NCI-H1436 treated with DMSO at 0.1 percent for 48 hours (cell line): ENCODE results near the gene GLI1.
"Not testable (repeated sequence)": the region's sequence is repeated elsewhere in the genome, so short reads cannot be mapped to it uniquely, and the experiment has no call there.

ENCODE experiments used
- DNase-seq: peaks from one replicate; lab custom pipeline; 2025; lab: John Stamatoyannopoulos, UW

The GLI1 gene

GRCh38 chr12:57498132-57498502 is 38.5 kb downstream of the GLI1 start:
- DNase-seq = no peak

GRCh38 chr12:57498571-57498970 is 39.0 kb downstream of the GLI1 start:
- DNase-seq = no peak

DNA sequence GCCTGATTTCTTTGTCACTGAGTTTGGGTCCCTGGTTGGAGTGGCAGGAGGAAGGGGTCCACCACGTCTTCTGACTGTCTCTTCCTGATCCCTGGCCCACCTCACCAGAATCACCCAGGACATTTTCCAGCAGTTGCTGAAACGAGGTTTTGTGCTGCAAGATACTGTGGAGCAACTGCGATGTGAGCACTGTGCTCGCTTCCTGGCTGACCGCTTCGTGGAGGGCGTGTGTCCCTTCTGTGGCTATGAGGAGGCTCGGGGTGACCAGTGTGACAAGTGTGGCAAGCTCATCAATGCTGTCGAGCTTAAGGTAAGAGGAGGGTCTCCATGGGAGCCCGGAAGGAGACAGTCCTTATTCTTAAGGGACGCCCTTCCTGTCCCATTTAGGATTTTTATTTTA is 40.6 kb downstream of the GLI1 start:
- DNase-seq = no peak

DNA sequence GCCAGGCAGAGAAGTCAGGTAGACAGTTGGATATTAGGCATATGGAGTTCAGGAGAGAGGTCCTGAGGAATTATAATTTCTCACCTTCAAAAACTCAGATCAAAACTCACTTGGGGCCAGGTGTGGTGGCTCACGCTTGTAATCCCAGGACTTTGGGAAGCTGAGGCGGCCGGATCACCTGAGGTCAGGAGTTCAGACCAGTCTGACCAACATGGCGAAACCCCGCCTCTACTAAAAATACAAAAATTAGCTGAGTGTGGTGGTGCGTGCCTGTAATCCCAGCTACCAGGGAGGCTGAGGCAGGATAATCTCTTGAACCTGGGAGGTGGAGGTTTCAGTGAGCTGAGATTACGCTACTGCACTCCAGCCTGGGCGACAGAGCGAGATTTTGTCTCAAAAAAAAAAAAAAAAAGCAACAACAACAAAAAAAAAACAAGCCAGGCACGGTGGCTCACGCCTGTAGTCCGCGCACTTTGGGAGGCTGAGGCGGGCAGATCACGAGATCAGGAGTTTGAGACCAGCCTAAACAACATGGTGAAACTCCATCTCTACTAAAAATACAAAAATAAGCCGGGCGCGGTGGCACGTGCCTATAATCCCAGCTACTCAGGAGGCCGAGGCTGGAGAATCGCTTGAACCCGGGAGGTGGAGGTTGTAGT is 42.9 kb downstream of the GLI1 start:
- DNase-seq = not testable (repeated sequence)

- not testable (repeated sequence) for DNase-seq
These were observed 47.0 kb downstream of the GLI1 start for GRCh38 chr12:57506541-57506940.

DNA sequence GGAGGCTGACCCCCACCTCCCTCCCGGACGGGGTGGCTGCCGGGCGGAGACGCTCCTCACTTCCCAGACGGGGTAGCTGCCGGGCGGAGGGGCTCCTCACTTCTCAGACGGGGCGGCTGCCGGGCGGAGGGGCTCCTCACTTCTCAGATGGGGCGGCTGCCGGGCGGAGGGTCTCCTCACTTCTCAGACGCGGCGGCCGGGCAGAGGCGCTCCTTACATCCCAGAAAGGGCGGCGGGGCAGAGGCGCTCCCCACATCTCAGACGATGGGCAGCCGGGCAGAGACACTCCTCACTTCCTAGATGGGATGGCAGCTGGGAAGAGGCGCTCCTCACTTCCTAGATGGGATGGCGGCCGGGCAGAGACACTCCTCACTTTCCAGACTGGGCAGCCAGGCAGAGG is 48.2 kb downstream of the GLI1 start:
- DNase-seq = not testable (repeated sequence)

DNA sequence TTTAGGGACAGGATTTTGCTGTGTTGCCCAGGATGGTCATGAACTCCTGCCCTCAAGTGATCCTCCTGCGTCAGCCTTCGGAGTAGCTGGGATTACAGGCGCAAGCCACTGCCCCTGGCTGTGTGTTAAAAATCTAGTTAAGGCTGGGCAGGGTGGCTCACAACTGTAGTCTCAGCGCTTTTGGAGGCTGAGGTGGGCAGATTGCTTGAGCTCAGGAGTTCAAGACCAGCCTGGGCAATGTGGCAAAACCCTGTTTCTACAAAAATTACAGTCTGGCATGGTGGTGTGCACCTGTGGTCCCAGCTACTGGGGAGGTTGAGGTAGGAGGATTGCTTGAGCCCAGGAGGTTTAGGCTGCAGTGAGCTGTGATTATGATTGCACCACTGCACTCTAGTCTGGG is 51.6 kb downstream of the GLI1 start:
- DNase-seq = no peak

GRCh38 chr12:57511588-57512325 is 52.2 kb downstream of the GLI1 start:
- DNase-seq = no peak

- DNase-seq = no peak
These were observed 53.1 kb downstream of the GLI1 start for GRCh38 chr12:57512665-57513064.

GRCh38 chr12:57513266-57513665 is 53.7 kb downstream of the GLI1 start:
- no peak for DNase-seq

GRCh38 chr12:57513677-57514076 is 54.1 kb downstream of the GLI1 start:
- DNase-seq = not testable (repeated sequence)

GRCh38 chr12:57514246-57514645 is 54.7 kb downstream of the GLI1 start:
- DNase-seq = not testable (repeated sequence)

DNA sequence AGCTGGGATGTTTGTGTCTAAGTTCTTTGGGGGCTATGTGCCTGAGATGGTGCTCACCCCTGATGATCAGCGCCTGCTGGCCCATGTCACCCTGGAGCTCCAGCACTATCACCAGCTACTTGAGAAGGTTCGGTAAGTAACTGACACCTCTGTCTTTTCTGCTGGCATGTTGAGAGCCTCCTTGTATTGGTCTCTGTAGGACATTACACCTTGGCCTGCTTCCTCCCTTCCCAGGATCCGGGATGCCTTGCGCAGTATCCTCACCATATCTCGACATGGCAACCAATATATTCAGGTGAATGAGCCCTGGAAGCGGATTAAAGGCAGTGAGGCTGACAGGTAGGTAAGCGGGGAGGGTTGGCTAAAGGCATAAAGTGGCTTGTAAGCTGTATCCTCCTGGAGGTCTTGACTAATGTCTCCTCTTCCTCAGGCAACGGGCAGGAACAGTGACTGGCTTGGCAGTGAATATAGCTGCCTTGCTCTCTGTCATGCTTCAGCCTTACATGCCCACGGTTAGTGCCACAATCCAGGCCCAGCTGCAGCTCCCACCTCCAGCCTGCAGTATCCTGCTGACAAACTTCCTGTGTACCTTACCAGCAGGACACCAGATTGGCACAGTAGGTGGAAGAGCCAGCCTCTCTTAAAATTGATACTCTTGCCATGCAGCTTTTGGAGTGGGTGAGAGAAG is 55.3 kb downstream of the GLI1 start:
- DNase-seq = no peak

- DNase-seq = no peak
These were observed 55.9 kb downstream of the GLI1 start for GRCh38 chr12:57515408-57515933.

DNA sequence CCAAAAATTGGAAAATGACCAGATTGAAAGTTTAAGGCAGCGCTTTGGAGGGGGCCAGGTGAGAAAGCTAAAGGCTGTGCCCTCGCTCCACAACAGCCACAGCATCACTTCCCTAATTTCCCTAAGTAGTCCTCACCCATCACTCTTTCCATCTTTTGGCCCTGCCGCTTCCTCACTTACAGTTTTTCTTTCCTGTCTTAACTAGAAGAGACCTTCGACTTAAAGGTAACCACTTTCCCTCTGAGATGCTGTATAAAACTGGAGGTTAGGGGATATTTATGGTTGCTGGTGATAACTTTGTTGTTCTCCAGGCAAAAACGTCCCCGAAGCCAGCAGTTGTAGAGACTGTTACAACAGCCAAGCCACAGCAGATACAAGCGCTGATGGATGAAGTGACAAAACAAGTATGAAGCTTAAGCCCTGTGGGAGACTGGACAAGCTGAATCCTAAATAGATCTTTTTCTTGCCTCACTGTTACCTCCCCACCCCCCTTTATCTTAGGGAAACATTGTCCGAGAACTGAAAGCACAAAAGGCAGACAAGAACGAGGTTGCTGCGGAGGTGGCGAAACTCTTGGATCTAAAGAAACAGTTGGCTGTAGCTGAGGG is 56.5 kb downstream of the GLI1 start:
- no peak for DNase-seq

DNA sequence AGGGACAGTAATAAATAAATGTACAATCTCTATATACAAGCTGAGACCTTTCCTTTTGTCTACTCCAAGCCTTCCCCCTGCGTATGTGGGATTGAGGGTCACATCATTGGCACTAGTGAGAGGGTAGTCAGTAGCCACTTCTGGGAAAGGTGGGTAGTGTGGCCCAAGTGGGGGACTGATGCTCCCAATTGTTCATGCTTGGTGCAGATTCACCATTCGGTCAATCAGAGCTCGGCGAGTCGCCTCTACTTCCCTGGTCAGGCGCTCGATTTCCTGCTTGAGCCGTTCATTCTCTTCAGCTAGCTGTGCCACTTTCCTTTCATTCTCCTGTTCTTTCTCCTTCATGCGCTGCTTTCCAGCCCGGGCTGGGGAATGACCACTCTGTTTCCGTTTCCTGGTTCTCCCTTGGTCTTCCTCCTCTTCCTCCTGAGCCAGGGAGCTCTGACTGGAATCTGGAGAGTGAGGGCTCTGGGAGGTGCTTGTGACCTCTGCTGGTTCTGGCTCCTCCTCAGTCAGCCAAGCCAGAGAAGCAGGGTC is 57.1 kb downstream of the GLI1 start:
- DNase-seq = no peak

GRCh38 chr12:57517187-57517586 is 57.6 kb downstream of the GLI1 start:
- DNase-seq = no peak

DNA sequence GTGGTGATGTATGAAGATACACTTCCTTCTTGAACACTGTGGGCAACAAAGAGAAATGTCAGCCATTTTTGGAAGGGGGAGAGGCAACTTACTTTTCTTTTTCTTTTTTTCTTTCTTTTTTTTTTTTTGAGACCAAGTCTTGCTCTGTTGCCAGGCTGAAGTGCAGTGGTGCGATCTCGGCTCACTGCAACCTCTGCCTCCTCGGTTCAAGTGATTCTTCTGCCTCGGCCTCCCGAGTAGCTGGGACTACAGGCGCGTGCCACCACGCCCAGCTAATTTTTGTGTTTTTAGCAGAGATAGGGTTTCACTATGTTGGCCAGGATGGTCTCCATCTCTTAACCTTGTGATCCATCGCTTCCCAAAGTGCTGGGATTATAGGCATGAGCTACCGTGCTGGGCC is 58.1 kb downstream of the GLI1 start:
- not testable (repeated sequence) for DNase-seq

DNA sequence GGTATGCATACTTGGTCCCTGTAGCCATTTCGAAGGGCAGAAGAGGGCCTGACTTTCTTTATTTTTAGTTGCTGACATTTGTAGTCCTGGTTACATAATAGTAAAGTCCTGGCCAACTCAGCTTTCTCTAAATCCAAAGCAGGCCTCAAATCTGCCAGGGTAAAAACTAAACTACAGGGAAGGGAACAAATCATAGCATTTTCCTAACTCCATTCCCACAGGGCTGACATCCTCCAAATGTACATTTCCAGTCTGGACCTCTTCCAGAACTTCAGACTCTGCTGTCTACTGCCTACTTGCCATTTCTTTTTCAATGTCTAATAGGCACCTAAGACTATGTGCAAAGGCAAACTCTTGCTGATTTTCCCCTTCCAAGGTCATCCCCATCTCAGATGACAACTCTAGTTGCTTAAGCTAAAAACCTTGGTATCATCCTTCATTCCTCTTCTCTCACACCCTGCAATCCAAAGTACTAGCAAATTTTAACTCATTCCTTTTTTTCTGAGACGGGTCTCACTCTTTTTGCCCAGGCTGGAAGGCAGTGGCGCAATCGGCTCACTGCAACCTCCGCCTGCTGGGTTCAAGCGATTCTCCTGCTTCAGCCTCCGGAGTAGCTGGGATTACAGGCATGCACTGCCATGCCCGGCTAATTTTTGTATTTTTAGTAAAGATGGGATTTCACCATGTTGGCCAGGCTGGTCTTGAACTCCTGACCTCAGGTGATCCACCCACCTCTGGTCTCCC is 58.8 kb downstream of the GLI1 start:
- no peak for DNase-seq

- peak; percentile 27 for DNase-seq
These were observed 59.6 kb downstream of the GLI1 start for GRCh38 chr12:57518920-57519795.

GRCh38 chr12:57519796-57520052 is 60.1 kb downstream of the GLI1 start:
- DNase-seq = no peak
